ENCODE measurements around the gene GALNT14.

GRCh38 chr2:31069643-31070325 lies 68.5 kb downstream of the GALNT14 start:
- TF ChIP-seq EZH2phosphoT487 (IDR thresholded peaks at IDR 0.05; ENCODE audit: borderline replicate concordance): no peak
- TF ChIP-seq CTCF (conservative IDR thresholded peaks at IDR 0.05; ENCODE audit: low read length): no peak
